Adrenal gland (tissue), 5 donors: ENCODE data around the gene GNMT.

ENCODE experiments used
- POLR2A ChIP-seq, 2 donors: fragments of 450-650 bp; IDR thresholded peaks; one replicate each; pipeline ENCODE4 v1.6.1; 2017; ENCODE audit warnings: antibody characterized with exemption in 2 of 2, mild to moderate bottlenecking in 2 of 2, moderate library complexity in 1 of 2
- TF ChIP-seq, protein P1 (sequence below), 6 experiments: fragments of 450-650 bp in 4 of 6; fragments of 200-600 bp in 2 of 6; sonication (generic) in 1 of 6; IDR thresholded peaks; 1 replicate in 5 of 6; 2 replicates in 1 of 6; pipeline versions ENCODE4 v1.5.1 to v1.8.0; 2016 to 2021; ENCODE audit warnings: antibody characterized with exemption in 6 of 6, mild to moderate bottlenecking in 2 of 6, moderate library complexity in 1 of 6
- donor health status: DM: no; HTN: no; CAD: no.

GRCh38 chr6:42947950-42948349 is 12.6 kb upstream of the GNMT start:
- TF ChIP-seq, protein P1, sequence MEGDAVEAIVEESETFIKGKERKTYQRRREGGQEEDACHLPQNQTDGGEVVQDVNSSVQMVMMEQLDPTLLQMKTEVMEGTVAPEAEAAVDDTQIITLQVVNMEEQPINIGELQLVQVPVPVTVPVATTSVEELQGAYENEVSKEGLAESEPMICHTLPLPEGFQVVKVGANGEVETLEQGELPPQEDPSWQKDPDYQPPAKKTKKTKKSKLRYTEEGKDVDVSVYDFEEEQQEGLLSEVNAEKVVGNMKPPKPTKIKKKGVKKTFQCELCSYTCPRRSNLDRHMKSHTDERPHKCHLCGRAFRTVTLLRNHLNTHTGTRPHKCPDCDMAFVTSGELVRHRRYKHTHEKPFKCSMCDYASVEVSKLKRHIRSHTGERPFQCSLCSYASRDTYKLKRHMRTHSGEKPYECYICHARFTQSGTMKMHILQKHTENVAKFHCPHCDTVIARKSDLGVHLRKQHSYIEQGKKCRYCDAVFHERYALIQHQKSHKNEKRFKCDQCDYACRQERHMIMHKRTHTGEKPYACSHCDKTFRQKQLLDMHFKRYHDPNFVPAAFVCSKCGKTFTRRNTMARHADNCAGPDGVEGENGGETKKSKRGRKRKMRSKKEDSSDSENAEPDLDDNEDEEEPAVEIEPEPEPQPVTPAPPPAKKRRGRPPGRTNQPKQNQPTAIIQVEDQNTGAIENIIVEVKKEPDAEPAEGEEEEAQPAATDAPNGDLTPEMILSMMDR (IDR thresholded peaks at IDR 0.05) = no peak
- no peak for TF ChIP-seq POLR2A (IDR thresholded peaks at IDR 0.05)
